Measurements from ENCODE around the gene GTF2I. TPM values are rescaled to one million over a fixed set of nuclear protein-coding genes. Genes with fewer than 3 reads are reported as not detected.
"Not testable (repeated sequence)": the region's sequence is repeated elsewhere in the genome, so short reads cannot be mapped to it uniquely, and the experiment has no call there.

Gene GTF2I
- total RNA-seq, 2 experiments from 2014 or later: 156 TPM

DNA sequence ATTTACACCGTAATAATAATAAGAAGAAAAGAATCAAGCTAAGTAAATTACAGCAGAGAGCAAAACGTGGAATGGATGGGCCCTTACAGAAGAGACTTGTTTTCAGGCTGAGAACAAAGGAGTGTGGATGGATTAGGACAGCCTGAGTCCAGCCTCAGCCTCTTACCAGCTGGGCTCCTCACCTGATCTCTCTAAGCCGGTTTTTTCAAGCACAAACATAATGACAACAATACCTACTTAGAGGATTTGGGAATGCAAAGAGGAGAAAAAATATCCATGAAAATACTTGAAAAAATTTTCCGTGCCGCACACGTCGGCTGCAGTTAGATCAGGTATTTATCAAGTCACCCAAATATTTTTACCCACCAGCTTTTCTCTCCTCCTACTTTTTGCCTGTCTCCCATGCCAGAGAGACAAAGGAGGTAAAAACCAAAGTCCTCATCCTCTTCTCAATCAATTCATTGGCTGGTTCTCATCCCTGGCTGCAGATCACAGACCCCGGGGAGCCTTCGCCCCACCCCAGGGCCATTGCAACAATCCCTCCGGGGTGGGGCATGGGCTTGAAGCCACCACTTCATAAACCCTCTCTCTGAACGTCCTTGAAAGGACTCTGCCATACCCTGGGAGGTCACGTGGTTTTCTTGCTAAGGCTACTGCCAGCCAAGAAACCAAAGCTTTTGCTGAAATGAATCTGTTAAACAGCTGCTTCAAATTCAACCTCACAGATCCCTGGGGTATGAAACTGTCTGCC lies 29.7 kb upstream of the GTF2I start:
- TF ChIP-seq CTCF (IDR thresholded peaks at IDR 0.05): no peak
- Mint-ChIP-seq H3K36me3 (ENCODE audit: low read depth) (no peaks in the 10 kb centered on the region), H3K27me3 (no peaks in the 10 kb centered on the region), H3K4me3 (no peak overlapping the region), H3K4me1 (ENCODE audit: low read depth) (no peaks in the 10 kb centered on the region), H3K9me3 (no peaks in the 10 kb centered on the region), H3K27ac (no peak overlapping the region)
- DNase-seq: no peak
- ChIA-PET CTCF (no interaction called here), POLR2A (interaction anchor here (0.9 kb wide), 1 partner anchor 47 kb away, joined by 3 read pairs; no protein-coding TSS in a partner anchor)
- ATAC-seq: peak; percentile 34
- intact Hi-C loops (cut with micrococcal nuclease): no loop called here

DNA sequence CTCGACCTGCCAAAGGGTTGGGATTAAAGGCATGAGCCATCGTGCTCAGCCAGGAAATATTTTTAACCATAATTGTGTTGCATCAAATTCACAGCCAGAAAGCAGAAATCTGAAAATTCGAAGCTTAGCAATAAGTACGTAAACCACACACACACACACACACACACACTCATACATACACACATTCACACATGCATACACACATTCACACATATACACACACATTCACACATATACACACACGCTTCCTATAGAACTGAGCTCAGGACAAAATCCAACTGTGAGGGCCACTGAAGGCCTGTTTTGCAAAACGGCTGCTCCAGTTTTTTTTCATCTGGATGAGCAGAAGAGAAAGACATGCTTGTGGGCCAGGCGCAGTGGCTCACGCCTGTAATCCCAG lies 25.0 kb upstream of the GTF2I start:
- intact Hi-C loops (cut with micrococcal nuclease): no loop called here
- H3K4me1 Mint-ChIP-seq (ENCODE audit: low read depth): no peaks in the 10 kb centered on the region
- H3K27me3 Mint-ChIP-seq: no peaks in the 10 kb centered on the region
- H3K4me3 Mint-ChIP-seq: no peak overlapping the region
- no peaks in the 10 kb centered on the region for H3K36me3 Mint-ChIP-seq (ENCODE audit: low read depth)
- no peak for DNase-seq
- ATAC-seq: no peak
- H3K27ac Mint-ChIP-seq: no peak overlapping the region
- ChIA-PET CTCF (no interaction called here), POLR2A (no interaction called here)
- no peak for TF ChIP-seq CTCF (IDR thresholded peaks at IDR 0.05)
- no peaks in the 10 kb centered on the region for H3K9me3 Mint-ChIP-seq

DNA sequence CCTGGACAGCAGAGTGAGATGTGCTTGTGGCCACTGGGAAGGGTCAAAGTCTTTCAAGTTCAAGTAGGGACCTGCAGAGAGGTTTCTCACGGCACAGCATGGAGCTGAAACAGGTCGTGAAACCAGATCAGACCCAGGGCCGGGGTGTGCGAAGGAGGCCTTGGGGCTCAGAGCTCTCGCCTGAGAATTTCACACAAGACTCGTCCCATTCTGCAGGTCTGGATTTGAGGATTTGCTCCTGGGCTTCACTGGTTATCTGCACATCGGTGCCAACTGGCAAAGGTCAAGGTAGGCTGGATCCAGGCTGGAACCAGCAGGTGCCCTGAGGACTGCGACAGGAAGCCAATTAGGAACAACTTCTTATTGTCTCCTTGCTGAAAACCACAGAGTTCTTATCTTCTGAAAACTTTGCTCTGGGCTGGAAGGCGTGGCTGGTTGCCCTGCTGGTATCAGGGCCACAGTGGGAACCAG lies 24.0 kb upstream of the GTF2I start:
- ChIA-PET POLR2A (interaction anchor here (0.5 kb wide), 1 partner anchor 11 kb away, joined by 5 read pairs; no protein-coding TSS in a partner anchor), CTCF (no interaction called here)
- ATAC-seq (no peak), DNase-seq (no peak)
- intact Hi-C loops (cut with micrococcal nuclease): no loop called here
- H3K4me1 Mint-ChIP-seq (ENCODE audit: low read depth): no peaks in the 10 kb centered on the region
- no peaks in the 10 kb centered on the region for H3K9me3 Mint-ChIP-seq
- no peaks in the 10 kb centered on the region for H3K36me3 Mint-ChIP-seq (ENCODE audit: low read depth)
- TF ChIP-seq CTCF (IDR thresholded peaks at IDR 0.05): no peak
- no peak overlapping the region for H3K4me3 Mint-ChIP-seq
- no peaks in the 10 kb centered on the region for H3K27me3 Mint-ChIP-seq
- H3K27ac Mint-ChIP-seq: no peak overlapping the region

GRCh38 chr7:74637745-74638144 lies 19.8 kb upstream of the GTF2I start:
- ChIA-PET POLR2A (interaction anchor here (1.4 kb wide), 1 partner anchor 11 kb away, joined by 5 read pairs; no protein-coding TSS in a partner anchor), CTCF (no interaction called here)
- intact Hi-C loops (cut with micrococcal nuclease): no loop called here
- Mint-ChIP-seq H3K27ac (no peak overlapping the region), H3K27me3 (no peaks in the 10 kb centered on the region), H3K4me1 (ENCODE audit: low read depth) (peaks cover 3% of the 10 kb centered on the region), H3K36me3 (ENCODE audit: low read depth) (no peaks in the 10 kb centered on the region), H3K4me3 (no peak overlapping the region), H3K9me3 (no peaks in the 10 kb centered on the region)
- ATAC-seq (no peak), DNase-seq (no peak)
- TF ChIP-seq CTCF (IDR thresholded peaks at IDR 0.05): no peak

DNA sequence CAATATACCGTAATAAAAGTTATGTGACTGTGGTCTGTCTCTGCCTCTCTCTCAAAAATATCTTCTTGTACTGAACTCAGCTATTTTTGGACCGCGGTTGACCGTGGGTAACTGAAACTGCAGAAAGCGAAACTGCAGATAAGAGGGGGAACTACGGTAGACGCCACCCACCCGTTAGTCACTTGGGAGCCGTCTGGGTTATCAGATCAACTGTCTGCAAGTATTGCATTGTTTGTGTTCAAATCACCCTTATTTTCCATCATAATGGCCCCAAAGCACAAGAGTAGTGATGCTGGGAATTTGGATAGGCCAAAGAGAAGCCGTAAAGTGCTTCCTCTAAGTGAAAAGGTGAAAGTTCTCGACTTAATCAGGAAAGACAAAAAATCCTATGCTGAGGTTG lies 7.5 kb upstream of the GTF2I start:
- CTCF ChIA-PET; intact Hi-C loops (cut with micrococcal nuclease); H3K36me3 Mint-ChIP-seq (ENCODE audit: low read depth); H3K27me3 Mint-ChIP-seq; H3K9me3 Mint-ChIP-seq: not testable (repeated sequence)
- DNase-seq: peak; percentile 95
- Mint-ChIP-seq H3K4me3 (peak overlapping the region; percentile 78), H3K4me1 (ENCODE audit: low read depth) (peaks cover 26% of the 10 kb centered on the region), H3K27ac (peak overlapping the region; percentile 93)
- peak; percentile 95 for ATAC-seq
- POLR2A ChIA-PET: interaction anchor here (0.6 to 0.7 kb wide), 2 partner anchors 9 to 11 kb away, joined by 3 read pairs; no protein-coding TSS in a partner anchor

DNA sequence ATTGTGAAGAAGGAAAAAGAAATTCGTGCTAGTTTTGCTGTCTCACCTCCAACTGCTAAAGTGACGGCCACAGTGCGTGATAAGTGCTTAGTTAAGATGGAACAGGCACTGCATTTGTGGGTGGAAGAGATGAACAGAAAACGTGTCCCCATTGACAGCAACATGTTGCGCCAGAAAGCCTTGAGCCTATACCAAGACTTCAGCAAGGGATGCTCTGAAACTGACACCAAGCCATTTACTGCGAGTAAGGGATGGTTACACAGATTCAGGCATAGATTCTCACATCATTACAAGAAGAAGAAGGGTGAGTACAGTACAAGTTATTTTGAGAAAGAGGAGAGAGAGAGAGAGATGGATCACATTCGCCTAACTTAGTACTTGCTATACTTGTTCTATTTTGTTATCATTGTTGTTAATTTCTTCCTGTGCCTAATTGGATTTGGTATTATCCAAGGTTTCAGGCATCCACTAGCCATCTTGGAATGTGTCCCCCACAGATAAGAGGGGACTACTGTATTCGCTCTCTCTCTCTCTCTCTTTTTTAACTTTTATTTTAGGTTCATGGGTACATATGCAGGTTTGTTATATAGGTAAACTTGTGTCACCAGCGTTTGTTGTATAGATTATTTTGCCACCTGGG lies 6.9 kb upstream of the GTF2I start:
- ATAC-seq: peak; percentile 74
- H3K4me1 Mint-ChIP-seq (ENCODE audit: low read depth): peaks cover 31% of the 10 kb centered on the region
- CTCF ChIA-PET: not testable (repeated sequence)

GRCh38 chr7:74651133-74651504 lies 6.4 kb upstream of the GTF2I start:
- H3K36me3 Mint-ChIP-seq (ENCODE audit: low read depth); ATAC-seq; H3K27me3 Mint-ChIP-seq; CTCF ChIA-PET; H3K9me3 Mint-ChIP-seq; intact Hi-C loops (cut with micrococcal nuclease); DNase-seq: not testable (repeated sequence)
- Mint-ChIP-seq H3K4me3 (peak overlapping the region; percentile 78), H3K4me1 (ENCODE audit: low read depth) (peaks cover 36% of the 10 kb centered on the region), H3K27ac (peak overlapping the region; percentile 93)
- POLR2A ChIA-PET: interaction anchor here (0.6 kb wide), 1 partner anchor 51 kb away, joined by 3 read pairs; no protein-coding TSS in a partner anchor

More for the DNA sequence above, 6.9 kb upstream of the GTF2I start:
- DNase-seq: peak; percentile 50
- peak overlapping the region; percentile 93 for H3K27ac Mint-ChIP-seq
- H3K27me3 Mint-ChIP-seq; H3K9me3 Mint-ChIP-seq; H3K36me3 Mint-ChIP-seq (ENCODE audit: low read depth); intact Hi-C loops (cut with micrococcal nuclease): not testable (repeated sequence)
- POLR2A ChIA-PET: interaction anchor here (0.6 kb wide), 1 partner anchor 8 kb away, joined by 3 read pairs; no protein-coding TSS in a partner anchor
- H3K4me3 Mint-ChIP-seq: peak overlapping the region; percentile 78
